NCI-H2081 treated with DMSO at 0.1 percent for 48 hours (cell line): ENCODE data around the gene NUS1.
"Not testable (repeated sequence)": the region's sequence is repeated elsewhere in the genome, so short reads cannot be mapped to it uniquely, and the experiment has no call there.

Experiments
- DNase-seq: peaks from one replicate; lab custom pipeline; 2025; lab: John Stamatoyannopoulos, UW

Gene NUS1

DNA sequence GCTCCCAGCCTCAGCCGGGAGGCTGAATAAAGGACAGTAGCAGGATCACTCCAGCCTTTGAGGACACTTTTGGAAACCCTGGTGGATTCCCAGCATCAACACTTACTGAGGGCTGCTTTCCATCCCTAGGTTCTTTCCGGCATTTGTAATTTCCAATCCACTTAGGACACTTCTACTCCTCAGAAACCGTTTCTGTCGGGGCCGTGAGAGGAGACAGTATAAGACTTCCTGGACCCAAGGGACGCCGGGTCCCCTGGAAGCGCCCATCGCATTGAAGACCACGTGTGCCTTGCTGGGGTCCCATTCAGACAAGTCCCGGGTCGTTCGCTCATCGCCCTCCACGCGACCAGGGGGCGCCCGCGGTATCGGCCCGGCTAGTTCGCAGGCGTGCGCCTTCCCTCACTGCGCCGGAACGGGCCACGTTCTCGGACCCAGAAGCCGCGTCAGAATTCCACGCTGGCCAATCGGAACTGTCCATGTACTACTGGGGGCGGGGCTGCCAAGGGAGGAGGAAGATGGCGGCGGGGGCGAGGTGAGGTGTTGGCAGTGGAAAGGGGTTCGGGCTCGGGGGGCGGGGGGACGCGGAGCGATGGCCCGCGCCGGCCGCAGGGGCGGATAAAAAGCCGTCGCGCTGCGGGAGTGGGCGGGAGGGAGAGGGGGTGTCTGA lies at the start of gene NUS1:
TSS of gene NUS1 (plus strand) at position 479 of the 667 bp plus-strand sequence. CDS start 202 bp downstream, outside the sequence.
- peak; percentile 49 for DNase-seq

DNA sequence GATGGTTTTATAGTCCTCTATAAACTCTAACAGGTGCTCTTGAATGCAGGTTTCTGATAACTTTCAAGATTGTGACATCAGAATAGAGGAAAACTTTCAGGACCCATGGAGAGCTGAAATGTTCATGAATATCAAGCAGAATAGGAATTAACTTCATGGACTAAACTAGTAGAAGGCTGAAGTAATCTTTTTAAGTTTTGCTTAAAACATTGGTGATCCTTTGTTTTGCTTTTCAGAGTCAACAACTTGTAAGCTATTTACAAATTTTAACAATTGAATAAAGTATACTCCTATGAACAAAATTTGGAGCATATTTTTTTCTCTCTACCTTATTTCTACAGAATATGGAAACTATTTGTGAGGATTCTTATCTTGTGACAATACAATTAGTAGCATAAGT lies 47.7 kb upstream of the NUS1 start:
- DNase-seq: no peak

DNA sequence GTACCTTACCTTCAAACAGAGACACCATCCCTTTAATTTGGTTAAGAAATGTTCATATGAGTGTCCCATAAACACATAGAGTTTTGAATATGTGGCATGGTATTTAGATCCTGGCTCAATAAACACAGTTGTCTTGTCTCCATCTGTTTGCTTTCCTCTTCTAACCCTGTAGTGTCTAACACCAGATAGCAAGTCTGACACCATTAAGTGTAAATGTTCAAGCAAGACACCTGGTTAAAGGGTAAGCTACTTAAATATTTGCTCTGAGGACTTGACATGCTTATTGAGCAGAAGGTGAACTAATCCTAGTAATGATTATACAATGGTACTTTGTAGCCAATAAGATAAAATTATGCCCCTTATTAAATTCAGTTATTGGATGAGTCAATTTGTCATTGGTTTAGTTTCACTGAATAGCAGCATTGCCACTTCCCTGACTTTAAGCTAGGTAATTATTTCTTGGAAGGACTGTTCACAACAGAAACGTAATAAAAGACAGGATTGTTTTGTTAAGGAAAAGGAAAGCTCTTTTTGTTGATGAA lies 46.1 kb upstream of the NUS1 start:
- no peak for DNase-seq

DNA sequence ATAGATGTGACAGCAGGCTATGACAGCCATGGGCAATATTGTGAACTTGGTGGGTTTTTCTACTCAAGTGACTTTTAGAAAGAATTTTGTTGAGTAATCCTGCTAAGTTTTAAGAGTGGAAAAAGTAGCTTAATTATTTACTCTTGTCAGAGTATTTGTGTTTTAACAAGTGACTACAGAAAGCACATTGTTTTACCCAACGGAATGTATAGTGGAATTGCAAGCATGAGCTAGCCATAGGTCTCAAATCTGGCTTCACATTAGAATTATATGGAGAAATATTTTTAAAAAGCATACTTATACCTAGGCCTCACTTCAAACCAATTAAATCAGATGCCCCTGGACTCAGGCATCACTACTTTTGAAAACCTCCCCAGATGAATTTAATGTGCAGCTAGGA lies 37.5 kb upstream of the NUS1 start:
- DNase-seq: no peak

GRCh38 chr6:117642976-117643375 lies 32.3 kb upstream of the NUS1 start:
- DNase-seq: no peak

DNA sequence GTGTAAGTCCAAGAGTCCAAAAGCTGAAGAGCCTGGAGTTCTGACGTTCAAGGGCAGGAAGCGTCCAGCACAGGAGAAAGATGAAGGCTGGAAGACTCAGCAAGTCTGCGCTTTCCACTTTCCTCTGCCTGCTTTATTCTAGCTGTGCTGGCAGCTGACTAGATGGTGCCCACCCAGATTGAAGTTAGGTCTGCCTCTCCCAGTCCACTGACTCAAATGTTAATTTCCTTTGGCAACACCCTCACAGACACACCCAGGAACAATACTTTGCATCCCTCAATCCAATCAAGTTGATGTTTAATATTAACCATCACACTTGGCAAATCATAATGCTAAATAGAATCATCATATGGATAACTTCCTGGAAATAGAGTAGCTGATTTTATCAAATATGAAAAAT lies 23.3 kb upstream of the NUS1 start:
- DNase-seq: not testable (repeated sequence)

- DNase-seq: no peak
These were observed 21.3 kb upstream of the NUS1 start for GRCh38 chr6:117653949-117654348.

GRCh38 chr6:117655380-117655779 lies 19.9 kb upstream of the NUS1 start:
- DNase-seq: no peak

- no peak for DNase-seq
These were observed 8.4 kb upstream of the NUS1 start for GRCh38 chr6:117666881-117667280.

DNA sequence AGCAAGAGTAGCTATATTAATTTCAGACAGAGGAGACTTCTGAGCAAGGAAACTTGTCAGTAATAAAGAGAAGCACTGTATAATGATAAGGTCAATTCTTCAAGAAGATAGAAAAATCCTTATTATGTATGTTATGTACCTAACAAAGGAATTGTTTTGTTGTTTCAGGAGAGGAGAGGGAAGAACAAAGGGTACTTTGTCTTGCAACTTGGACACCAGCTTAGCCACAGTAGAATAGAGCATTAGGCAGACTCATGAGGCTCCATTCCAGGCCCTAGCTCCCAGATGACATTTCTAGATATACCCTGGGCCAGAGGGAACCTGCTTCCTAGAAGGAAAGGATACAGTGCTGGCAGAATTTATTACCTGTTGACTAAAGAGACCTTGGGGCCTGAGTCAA lies 6.5 kb upstream of the NUS1 start:
- DNase-seq: no peak

DNA sequence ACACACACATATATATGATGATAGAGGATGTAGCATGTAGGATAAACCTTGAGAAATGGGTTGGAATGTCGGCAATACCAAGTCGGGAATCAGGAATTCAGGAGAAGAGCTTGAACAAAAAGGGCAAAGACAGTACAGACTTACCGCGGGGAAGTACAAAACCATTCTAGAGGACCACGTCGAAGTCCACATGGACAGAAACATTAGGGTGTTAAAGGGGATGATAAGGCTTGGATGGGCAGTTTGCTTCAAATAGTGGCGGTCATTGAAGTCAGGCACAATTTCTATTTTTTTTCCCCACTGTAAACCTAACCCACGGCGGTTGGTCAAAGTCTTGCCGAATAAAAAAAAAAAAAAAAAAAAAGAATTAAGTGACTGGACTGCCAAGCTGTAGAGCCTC lies 766 bp upstream of the NUS1 start:
- DNase-seq: no peak

- not testable (repeated sequence) for DNase-seq
These were observed 511 bp downstream of the NUS1 start for GRCh38 chr6:117675658-117676301.

- no peak for DNase-seq
These were observed 1.4 kb downstream of the NUS1 start for GRCh38 chr6:117676577-117677218.

GRCh38 chr6:117677553-117678141 lies 2.4 kb downstream of the NUS1 start:
- no peak for DNase-seq

- DNase-seq: no peak
These were observed 6.0 kb downstream of the NUS1 start for GRCh38 chr6:117681162-117681741.

DNA sequence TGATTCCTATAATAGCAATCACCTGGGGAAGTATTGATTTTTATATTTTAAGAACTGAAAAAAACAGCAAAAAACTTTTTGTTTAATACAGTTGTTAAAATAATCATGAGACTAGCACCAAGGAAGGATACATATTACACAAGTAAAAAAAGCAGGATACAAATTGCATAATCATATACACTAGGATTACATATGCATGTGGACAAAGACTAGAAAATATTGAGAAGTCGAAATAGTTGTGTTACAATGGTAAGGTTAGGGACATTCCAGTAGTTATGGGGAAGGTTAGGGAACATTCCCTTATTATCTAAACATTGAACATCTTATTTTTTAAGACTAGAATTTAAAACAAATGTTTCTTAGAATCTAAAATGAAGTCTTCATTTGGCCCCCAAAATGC lies 9.5 kb downstream of the NUS1 start:
- no peak for DNase-seq

DNA sequence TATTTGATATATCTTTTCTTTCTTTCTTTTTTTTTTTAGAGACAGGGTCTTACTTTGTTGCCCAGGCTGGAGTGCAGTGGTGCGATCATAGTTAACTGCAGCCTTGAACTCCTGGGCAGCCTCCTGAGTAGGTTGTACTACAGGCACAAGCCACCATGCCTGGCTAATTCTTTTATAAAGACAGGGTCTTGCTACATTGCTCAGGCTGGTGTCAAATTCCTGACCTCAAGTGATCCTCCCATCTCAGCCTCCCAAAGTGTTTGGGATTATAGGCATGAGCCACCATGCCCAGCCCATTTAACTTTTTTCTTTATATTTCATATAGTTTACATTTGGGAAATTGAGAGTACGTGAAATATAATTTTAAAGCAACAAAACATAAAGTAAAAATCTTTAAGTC lies 10.1 kb downstream of the NUS1 start:
- DNase-seq: no peak

GRCh38 chr6:117687021-117687648 lies 11.9 kb downstream of the NUS1 start:
- no peak for DNase-seq

GRCh38 chr6:117689584-117689983 lies 14.3 kb downstream of the NUS1 start:
- DNase-seq: not testable (repeated sequence)

DNA sequence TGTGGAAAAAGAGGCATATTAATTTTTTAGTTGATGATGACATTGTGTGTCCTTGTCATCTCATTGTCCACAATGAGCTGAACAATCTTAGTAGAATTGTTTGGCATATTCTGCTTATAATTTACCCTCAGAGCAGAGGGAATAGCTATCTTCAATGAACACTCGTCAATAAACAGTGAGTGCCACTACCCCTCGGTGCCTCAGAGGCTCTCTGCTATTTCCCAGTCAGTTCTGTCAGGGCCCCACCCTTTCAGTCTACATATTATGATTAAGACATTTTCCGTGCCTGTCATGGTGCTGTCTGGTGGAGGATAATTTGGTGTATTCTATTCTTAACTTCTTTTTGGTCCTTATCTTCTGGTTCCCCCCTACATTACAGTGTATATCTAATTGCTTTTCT lies 31.2 kb downstream of the NUS1 start:
- no peak for DNase-seq

GRCh38 chr6:117706936-117707509 lies 31.8 kb downstream of the NUS1 start:
- DNase-seq: not testable (repeated sequence)
